ENCODE data around the gene KIF13A. TPM values are rescaled to one million over a fixed set of nuclear protein-coding genes. Genes with fewer than 3 reads are reported as not detected.

Gene KIF13A
- total and polyA plus RNA-seq, 12 donors = 17.4 to 91.6 (median 52.3) TPM

- no peak for DNase-seq
- H3K4me3 ChIP-seq = no peak overlapping the region
- H3K27me3 ChIP-seq = no peaks in the 10 kb centered on the region
- intact Hi-C loops (cut with DNase I) = no loop called here
- no peaks in the 10 kb centered on the region for H3K9me3 ChIP-seq (replicated peaks in 1 of 3)
- H3K4me1 ChIP-seq (replicated peaks in 1 of 2) = no peaks in the 10 kb centered on the region
- no peak overlapping the region for H3K27ac ChIP-seq
- H3K36me3 ChIP-seq (replicated peaks in 1 of 2) = no peaks in the 10 kb centered on the region
- TF ChIP-seq POLR2A (IDR thresholded peaks at IDR 0.05) = no peak
- no peak for TF ChIP-seq CTCF (IDR thresholded peaks at IDR 0.05)
Measured at GRCh38 chr6:17714177-17714576, 273.3 kb downstream of the KIF13A start.

GRCh38 chr6:17712576-17712975 is 274.9 kb downstream of the KIF13A start:
- no peak for TF ChIP-seq POLR2A (IDR thresholded peaks at IDR 0.05)
- TF ChIP-seq CTCF (IDR thresholded peaks at IDR 0.05) = no peak
- H3K4me3 ChIP-seq = no peak overlapping the region
- no peak for DNase-seq
- peaks cover 0 to under 1% of the 10 kb centered on the region in 2 donors for H3K4me1 ChIP-seq (replicated peaks in 1 of 2)
- no peaks in the 10 kb centered on the region for H3K27me3 ChIP-seq
- 44 to 80% (median 65%) methylated on average over 1 of the region's 1 CpG for WGBS, 4 donors
- no peak overlapping the region for H3K27ac ChIP-seq
- intact Hi-C loops (cut with DNase I) = no loop called here
- H3K9me3 ChIP-seq (replicated peaks in 1 of 3) = no peaks in the 10 kb centered on the region
- no peaks in the 10 kb centered on the region for H3K36me3 ChIP-seq (replicated peaks in 1 of 2)

- Histone ChIP-seq H3K4me3 (no peak overlapping the region), H3K27me3 (no peaks in the 10 kb centered on the region), H3K27ac (no peak overlapping the region), H3K4me1 (replicated peaks in 1 of 2) (peaks cover 0 to 6% of the 10 kb centered on the region in 2 donors), H3K36me3 (replicated peaks in 1 of 2) (no peaks in the 10 kb centered on the region), H3K9me3 (replicated peaks in 1 of 3) (no peaks in the 10 kb centered on the region)
- TF ChIP-seq POLR2A (IDR thresholded peaks at IDR 0.05) = no peak
- TF ChIP-seq CTCF (IDR thresholded peaks at IDR 0.05) = no peak
- intact Hi-C loops (cut with DNase I) = no loop called here
- no peak for DNase-seq
- 49 to 62% (median 54%) methylated on average over 3 of the region's 3 CpGs for WGBS, 4 donors
Measured at GRCh38 chr6:17710331-17710730, 277.1 kb downstream of the KIF13A start.

- Histone ChIP-seq H3K4me3 (no peak overlapping the region), H3K36me3 (replicated peaks in 1 of 2) (no peaks in the 10 kb centered on the region), H3K4me1 (replicated peaks in 1 of 2) (peaks cover 6 to 14% of the 10 kb centered on the region in 2 donors), H3K9me3 (replicated peaks in 1 of 3) (no peaks in the 10 kb centered on the region), H3K27me3 (no peaks in the 10 kb centered on the region), H3K27ac (no peak overlapping the region)
- TF ChIP-seq CTCF (IDR thresholded peaks at IDR 0.05) = no peak
- no peak for TF ChIP-seq POLR2A (IDR thresholded peaks at IDR 0.05)
- intact Hi-C loops (cut with DNase I) = loop anchor here (5.0 to 10.0 kb wide), 2 partner anchors 105 to 107 kb away; partner anchors contain the start of gene FAM8A1 (in 2 of the 2)
- 77 to 89% (median 84%) methylated on average over 2 of the region's 2 CpGs for WGBS, 4 donors
- DNase-seq = no peak
Measured at GRCh38 chr6:17709476-17709875, 278.0 kb downstream of the KIF13A start.

Small RNA genes within 50 kb of the gene (small RNA-seq; reads per million reads assigned to genes)
- gene RF00019 (0 reads per million in 2 donors), gene RNA5SP204 (6.2 to 8.7 reads per million in 2 donors)

Other genes with a start within 250 kb of the KIF13A start
- 1 to 10 TPM; 2.2 to 4.3 (median 3.2) TPM for gene NHLRC1, start 135.0 kb upstream of the KIF13A start, total RNA-seq
- 1 to 10 TPM in 1 of 3 donors, under 1 TPM in 2; 0.32 to 4.2 (median 0.88) TPM for gene NHLRC1, start 135.0 kb upstream of the KIF13A start, polyA plus RNA-seq
- 10 to 100 TPM; 13.3 to 52.0 (median 18.9) TPM for gene TPMT, start 167.4 kb upstream of the KIF13A start, total RNA-seq
- gene TPMT, start 167.4 kb upstream of the KIF13A start, polyA plus RNA-seq = 10 to 100 TPM; 18.4 to 87.2 (median 21.4) TPM
- 10 to 100 TPM; 15.1 to 33.0 (median 18.5) TPM for gene KDM1B, start 167.8 kb upstream of the KIF13A start, total RNA-seq
- gene KDM1B, start 167.8 kb upstream of the KIF13A start, polyA plus RNA-seq = 10 to 100 TPM in 1 of 3 donors, 1 to 10 TPM in 2; 1.8 to 36.0 (median 3.1) TPM